ENCODE data around the gene IL17RE. TPM values are rescaled to one million over a fixed set of nuclear protein-coding genes. Genes with fewer than 3 reads are reported as not detected.

IL17RE gene
- total and polyA plus RNA-seq, 12 donors: 0.22 to 4.3 (median 1.5) TPM

- no peak for DNase-seq
- 88 to 92% (median 91%) methylated on average over 8 to 12 of the region's 12 CpGs for WGBS, 4 donors
- Histone ChIP-seq H3K36me3 (replicated peaks in 1 of 2) (no peaks in the 10 kb centered on the region), H3K27ac (no peak overlapping the region), H3K4me1 (replicated peaks in 1 of 2) (peaks cover 0 to 5% of the 10 kb centered on the region in 2 donors), H3K27me3 (no peaks in the 10 kb centered on the region), H3K4me3 (no peak overlapping the region), H3K9me3 (replicated peaks in 1 of 3) (no peaks in the 10 kb centered on the region)
- no peak for TF ChIP-seq POLR2A (IDR thresholded peaks at IDR 0.05)
- TF ChIP-seq, protein P1, sequence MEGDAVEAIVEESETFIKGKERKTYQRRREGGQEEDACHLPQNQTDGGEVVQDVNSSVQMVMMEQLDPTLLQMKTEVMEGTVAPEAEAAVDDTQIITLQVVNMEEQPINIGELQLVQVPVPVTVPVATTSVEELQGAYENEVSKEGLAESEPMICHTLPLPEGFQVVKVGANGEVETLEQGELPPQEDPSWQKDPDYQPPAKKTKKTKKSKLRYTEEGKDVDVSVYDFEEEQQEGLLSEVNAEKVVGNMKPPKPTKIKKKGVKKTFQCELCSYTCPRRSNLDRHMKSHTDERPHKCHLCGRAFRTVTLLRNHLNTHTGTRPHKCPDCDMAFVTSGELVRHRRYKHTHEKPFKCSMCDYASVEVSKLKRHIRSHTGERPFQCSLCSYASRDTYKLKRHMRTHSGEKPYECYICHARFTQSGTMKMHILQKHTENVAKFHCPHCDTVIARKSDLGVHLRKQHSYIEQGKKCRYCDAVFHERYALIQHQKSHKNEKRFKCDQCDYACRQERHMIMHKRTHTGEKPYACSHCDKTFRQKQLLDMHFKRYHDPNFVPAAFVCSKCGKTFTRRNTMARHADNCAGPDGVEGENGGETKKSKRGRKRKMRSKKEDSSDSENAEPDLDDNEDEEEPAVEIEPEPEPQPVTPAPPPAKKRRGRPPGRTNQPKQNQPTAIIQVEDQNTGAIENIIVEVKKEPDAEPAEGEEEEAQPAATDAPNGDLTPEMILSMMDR (IDR thresholded peaks at IDR 0.05): no peak
- intact Hi-C loops (cut with DNase I): no loop called here
Measured at GRCh38 chr3:9876991-9877390, 25.7 kb upstream of the IL17RE start.

GRCh38 chr3:9878700-9879099 lies 23.9 kb upstream of the IL17RE start:
- WGBS, 4 donors: 72 to 87% (median 82%) methylated on average over 5 of the region's 5 CpGs
- intact Hi-C loops (cut with DNase I): no loop called here
- Histone ChIP-seq H3K4me1 (replicated peaks in 1 of 2) (peaks cover under 1 to 6% of the 10 kb centered on the region in 2 donors), H3K4me3 (no peak overlapping the region), H3K9me3 (replicated peaks in 1 of 3) (no peaks in the 10 kb centered on the region), H3K27ac (no peak overlapping the region), H3K27me3 (no peaks in the 10 kb centered on the region), H3K36me3 (replicated peaks in 1 of 2) (no peaks in the 10 kb centered on the region)
- TF ChIP-seq POLR2A (IDR thresholded peaks at IDR 0.05): no peak
- TF ChIP-seq, protein P1 (IDR thresholded peaks at IDR 0.05): no peak
- DNase-seq: no peak

DNA sequence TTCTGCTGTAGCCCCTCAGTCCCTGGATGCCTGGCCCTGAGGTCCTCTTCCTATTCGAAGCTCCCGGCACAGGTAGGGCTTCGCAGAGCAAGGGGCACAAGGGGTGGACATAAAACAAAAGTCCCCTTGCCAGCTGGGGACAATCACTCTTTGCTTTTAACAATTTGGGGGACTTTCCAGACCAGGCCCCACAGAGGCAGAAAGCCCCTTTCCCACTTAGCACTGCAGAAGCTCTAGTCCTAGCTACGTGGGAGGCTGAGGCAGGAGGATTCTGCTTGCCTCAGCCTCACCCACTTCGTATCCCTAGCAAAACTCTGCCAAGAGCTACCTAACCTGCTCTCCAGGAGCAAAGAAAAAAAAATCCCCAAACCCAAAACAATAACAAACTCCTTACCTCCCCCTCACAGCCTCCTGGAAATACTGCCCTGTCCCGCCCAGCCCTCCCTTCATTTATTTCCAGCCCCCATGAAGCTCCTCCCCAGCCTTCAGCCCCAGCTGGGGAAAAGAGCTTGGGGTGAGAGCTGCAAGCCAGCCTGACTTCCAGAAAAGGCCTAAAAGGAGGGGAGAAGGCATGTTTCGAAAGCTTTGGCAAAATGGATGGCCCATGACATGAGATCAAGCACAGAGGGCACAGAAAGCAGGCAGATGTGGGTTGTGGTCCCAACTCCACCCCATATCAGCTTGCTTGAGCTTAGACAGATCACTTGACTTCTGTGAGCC lies 22.7 kb upstream of the IL17RE start, which contains the start of gene CIDEC:
CIDEC (minus strand) TSS at position 424 of the 720 bp plus-strand sequence. CDS start 1,767 bp downstream, outside the sequence.
- peaks cover 7 to 14% of the 10 kb centered on the region in 2 donors for H3K4me1 ChIP-seq (replicated peaks in 1 of 2)
- H3K27me3 ChIP-seq: no peaks in the 10 kb centered on the region
- intact Hi-C loops (cut with DNase I): no loop called here
- TF ChIP-seq POLR2A (IDR thresholded peaks at IDR 0.05): no peak
- TF ChIP-seq, protein P1 (IDR thresholded peaks at IDR 0.05): no peak
- H3K4me3 ChIP-seq: no peak within 1 kb of the TSS
- 86 to 92% (median 90%) methylated on average over 6 to 7 of the region's 7 CpGs for whole genome bisulfite sequencing, 4 donors
- H3K36me3 ChIP-seq (replicated peaks in 1 of 2): no peaks in the 10 kb centered on the region
- no peaks in the 10 kb centered on the region for H3K9me3 ChIP-seq (replicated peaks in 1 of 3)
- no peak within 1 kb of the TSS for H3K27ac ChIP-seq
- DNase-seq: no peak

- Histone ChIP-seq H3K36me3 (replicated peaks in 1 of 2) (no peaks in the 10 kb centered on the region), H3K27me3 (no peaks in the 10 kb centered on the region), H3K27ac (no peak overlapping the region), H3K4me3 (no peak overlapping the region), H3K9me3 (replicated peaks in 1 of 3) (no peaks in the 10 kb centered on the region), H3K4me1 (replicated peaks in 1 of 2) (peaks cover 7 to 13% of the 10 kb centered on the region in 2 donors)
- no peak for TF ChIP-seq POLR2A (IDR thresholded peaks at IDR 0.05)
- TF ChIP-seq, protein P1 (IDR thresholded peaks at IDR 0.05): no peak
- DNase-seq: no peak
- intact Hi-C loops (cut with DNase I): no loop called here
- 90 to 100% (median 94%) methylated on average over 1 of the region's 1 CpG for WGBS, 4 donors
Measured at GRCh38 chr3:9881441-9881840, 21.2 kb upstream of the IL17RE start.
